ENCODE data around the gene ADAM12.

ADAM12 gene

GRCh38 chr10:126420567-126421300 is 32.5 kb upstream of the ADAM12 start:
- Mint-ChIP-seq H3K4me3 (no peak overlapping the region), H3K9me3 (peaks cover 29% of the 10 kb centered on the region), H3K36me3 (ENCODE audit: low read depth) (no peaks in the 10 kb centered on the region), H3K27me3 (ENCODE audit: low read depth) (no peaks in the 10 kb centered on the region), H3K27ac (no peak overlapping the region), H3K4me1 (ENCODE audit: low read depth) (no peaks in the 10 kb centered on the region)
- no peak for DNase-seq (ENCODE audit: low spot score)

GRCh38 chr10:126417220-126417825 is 29.0 kb upstream of the ADAM12 start:
- H3K27ac Mint-ChIP-seq: no peak overlapping the region
- H3K36me3 Mint-ChIP-seq (ENCODE audit: low read depth): no peaks in the 10 kb centered on the region
- no peaks in the 10 kb centered on the region for H3K4me1 Mint-ChIP-seq (ENCODE audit: low read depth)
- no peaks in the 10 kb centered on the region for H3K27me3 Mint-ChIP-seq (ENCODE audit: low read depth)
- DNase-seq (ENCODE audit: low spot score): no peak
- peaks cover 16% of the 10 kb centered on the region for H3K9me3 Mint-ChIP-seq
- H3K4me3 Mint-ChIP-seq: no peak overlapping the region

GRCh38 chr10:126409821-126410220 is 21.5 kb upstream of the ADAM12 start:
- Mint-ChIP-seq H3K4me1 (ENCODE audit: low read depth) (no peaks in the 10 kb centered on the region), H3K36me3 (ENCODE audit: low read depth) (no peaks in the 10 kb centered on the region), H3K9me3 (no peaks in the 10 kb centered on the region), H3K27me3 (ENCODE audit: low read depth) (no peaks in the 10 kb centered on the region), H3K27ac (no peak overlapping the region), H3K4me3 (no peak overlapping the region)
- DNase-seq (ENCODE audit: low spot score): no peak

GRCh38 chr10:126408953-126409641 is 20.8 kb upstream of the ADAM12 start:
- no peaks in the 10 kb centered on the region for H3K4me1 Mint-ChIP-seq (ENCODE audit: low read depth)
- H3K9me3 Mint-ChIP-seq: no peaks in the 10 kb centered on the region
- no peak overlapping the region for H3K27ac Mint-ChIP-seq
- no peak for DNase-seq (ENCODE audit: low spot score)
- no peak overlapping the region for H3K4me3 Mint-ChIP-seq
- H3K36me3 Mint-ChIP-seq (ENCODE audit: low read depth): no peaks in the 10 kb centered on the region
- H3K27me3 Mint-ChIP-seq (ENCODE audit: low read depth): no peaks in the 10 kb centered on the region

- H3K4me3 Mint-ChIP-seq: no peak overlapping the region
- no peak for DNase-seq (ENCODE audit: low spot score)
- H3K27me3 Mint-ChIP-seq (ENCODE audit: low read depth): no peaks in the 10 kb centered on the region
- H3K27ac Mint-ChIP-seq: no peak overlapping the region
- H3K36me3 Mint-ChIP-seq (ENCODE audit: low read depth): no peaks in the 10 kb centered on the region
- no peaks in the 10 kb centered on the region for H3K9me3 Mint-ChIP-seq
- no peaks in the 10 kb centered on the region for H3K4me1 Mint-ChIP-seq (ENCODE audit: low read depth)
These were observed 19.6 kb upstream of the ADAM12 start for GRCh38 chr10:126407831-126408230.

- H3K36me3 Mint-ChIP-seq (ENCODE audit: low read depth): no peaks in the 10 kb centered on the region
- no peak for DNase-seq (ENCODE audit: low spot score)
These were observed 17.0 kb upstream of the ADAM12 start for GRCh38 chr10:126405239-126405775.

GRCh38 chr10:126402721-126403695 is 14.7 kb upstream of the ADAM12 start:
- DNase-seq (ENCODE audit: low spot score): no peak
- H3K4me1 Mint-ChIP-seq (ENCODE audit: low read depth): no peaks in the 10 kb centered on the region
- H3K36me3 Mint-ChIP-seq (ENCODE audit: low read depth): no peaks in the 10 kb centered on the region
- H3K9me3 Mint-ChIP-seq: no peaks in the 10 kb centered on the region
- H3K27me3 Mint-ChIP-seq (ENCODE audit: low read depth): no peaks in the 10 kb centered on the region
- H3K27ac Mint-ChIP-seq: no peak overlapping the region
- H3K4me3 Mint-ChIP-seq: no peak overlapping the region

More at GRCh38 chr10:126405239-126405775, 17.0 kb upstream of the ADAM12 start:
- Mint-ChIP-seq H3K4me3 (no peak overlapping the region), H3K27me3 (ENCODE audit: low read depth) (no peaks in the 10 kb centered on the region), H3K27ac (no peak overlapping the region), H3K4me1 (ENCODE audit: low read depth) (no peaks in the 10 kb centered on the region), H3K9me3 (no peaks in the 10 kb centered on the region)

GRCh38 chr10:126400641-126401040 is 12.4 kb upstream of the ADAM12 start:
- Mint-ChIP-seq H3K27ac (no peak overlapping the region), H3K36me3 (ENCODE audit: low read depth) (no peaks in the 10 kb centered on the region), H3K27me3 (ENCODE audit: low read depth) (no peaks in the 10 kb centered on the region), H3K9me3 (no peaks in the 10 kb centered on the region), H3K4me1 (ENCODE audit: low read depth) (no peaks in the 10 kb centered on the region), H3K4me3 (no peak overlapping the region)
- no peak for DNase-seq (ENCODE audit: low spot score)

- H3K27me3 Mint-ChIP-seq (ENCODE audit: low read depth): no peaks in the 10 kb centered on the region
- H3K9me3 Mint-ChIP-seq: no peaks in the 10 kb centered on the region
- no peaks in the 10 kb centered on the region for H3K4me1 Mint-ChIP-seq (ENCODE audit: low read depth)
- H3K36me3 Mint-ChIP-seq (ENCODE audit: low read depth): no peaks in the 10 kb centered on the region
- no peak for DNase-seq (ENCODE audit: low spot score)
- H3K4me3 Mint-ChIP-seq: no peak overlapping the region
- H3K27ac Mint-ChIP-seq: no peak overlapping the region
These were observed 10.6 kb upstream of the ADAM12 start for GRCh38 chr10:126398924-126399323.

- Mint-ChIP-seq H3K27ac (no peak overlapping the region), H3K4me1 (ENCODE audit: low read depth) (no peaks in the 10 kb centered on the region)
- no peak for DNase-seq (ENCODE audit: low spot score)
These were observed 10.1 kb upstream of the ADAM12 start for GRCh38 chr10:126398383-126398743.

GRCh38 chr10:126397640-126398382 is 9.5 kb upstream of the ADAM12 start:
- H3K4me3 Mint-ChIP-seq: no peak overlapping the region
- H3K9me3 Mint-ChIP-seq: no peaks in the 10 kb centered on the region
- no peak for DNase-seq (ENCODE audit: low spot score)
- no peaks in the 10 kb centered on the region for H3K27me3 Mint-ChIP-seq (ENCODE audit: low read depth)
- H3K27ac Mint-ChIP-seq: no peak overlapping the region
- no peaks in the 10 kb centered on the region for H3K36me3 Mint-ChIP-seq (ENCODE audit: low read depth)
- no peaks in the 10 kb centered on the region for H3K4me1 Mint-ChIP-seq (ENCODE audit: low read depth)

More at GRCh38 chr10:126398383-126398743, 10.1 kb upstream of the ADAM12 start:
- no peaks in the 10 kb centered on the region for H3K27me3 Mint-ChIP-seq (ENCODE audit: low read depth)
- H3K9me3 Mint-ChIP-seq: no peaks in the 10 kb centered on the region
- no peak overlapping the region for H3K4me3 Mint-ChIP-seq
- no peaks in the 10 kb centered on the region for H3K36me3 Mint-ChIP-seq (ENCODE audit: low read depth)

GRCh38 chr10:126397156-126397555 is 8.9 kb upstream of the ADAM12 start:
- no peaks in the 10 kb centered on the region for H3K4me1 Mint-ChIP-seq (ENCODE audit: low read depth)
- H3K4me3 Mint-ChIP-seq: no peak overlapping the region
- H3K27ac Mint-ChIP-seq: no peak overlapping the region
- no peaks in the 10 kb centered on the region for H3K27me3 Mint-ChIP-seq (ENCODE audit: low read depth)
- DNase-seq (ENCODE audit: low spot score): no peak
- H3K36me3 Mint-ChIP-seq (ENCODE audit: low read depth): no peaks in the 10 kb centered on the region
- no peaks in the 10 kb centered on the region for H3K9me3 Mint-ChIP-seq

GRCh38 chr10:126394948-126395347 is 6.7 kb upstream of the ADAM12 start:
- Mint-ChIP-seq H3K27ac (no peak overlapping the region), H3K4me3 (no peak overlapping the region), H3K9me3 (no peaks in the 10 kb centered on the region), H3K4me1 (ENCODE audit: low read depth) (no peaks in the 10 kb centered on the region), H3K27me3 (ENCODE audit: low read depth) (peaks cover 3% of the 10 kb centered on the region), H3K36me3 (ENCODE audit: low read depth) (no peaks in the 10 kb centered on the region)
- DNase-seq (ENCODE audit: low spot score): no peak
